Activated naive CD4-positive, alpha-beta T cell treated with anti-CD3 and anti-CD28 coated beads for 36 hours (primary cell): ENCODE measurements around the gene SLCO2B1. TPM values are rescaled to one million over a fixed set of nuclear protein-coding genes. Genes with fewer than 3 reads are reported as not detected.

Experiments used
- CTCF ChIA-PET: fragments of 350-600 bp; sonication (Branson Sonifier 250); formaldehyde crosslinking; loops from one replicate; lab custom pipeline; 2021; ENCODE audit warnings: antibody characterized with exemption; lab: Charles Lee
- DNase-seq: peaks from one replicate; pipeline ENCODE4 v3.0.0-alpha.2; 2020
- H3K27ac Mint-ChIP-seq: one replicate; pipeline ENCODE4 v1.8.0; 2021; ENCODE audit warnings: mild to moderate bottlenecking, mixed read lengths
- H3K27me3 Mint-ChIP-seq: one replicate; pipeline ENCODE4 v1.8.0; 2021; ENCODE audit warnings: low read depth, mixed read lengths
- H3K36me3 Mint-ChIP-seq: one replicate; pipeline ENCODE4 v1.8.0; 2021; ENCODE audit warnings: low read depth, mixed read lengths
- H3K4me1 Mint-ChIP-seq: one replicate; pipeline ENCODE4 v1.8.0; 2021; ENCODE audit warnings: low read depth, mixed read lengths
- H3K4me3 Mint-ChIP-seq: one replicate; pipeline ENCODE4 v1.8.0; 2021; ENCODE audit warnings: mild to moderate bottlenecking, moderate library complexity, mixed read lengths
- H3K9me3 Mint-ChIP-seq: one replicate; pipeline ENCODE4 v1.8.0; 2021; ENCODE audit warnings: mixed read lengths
- intact Hi-C: fragments of 100-400 bp; cut with micrococcal nuclease; formaldehyde crosslinking; loops from one replicate; pipeline ENCODE4 v1.15.1; 2023
- total RNA-seq, 2 experiments: library from RNA; stranded (reverse); gene quantifications; one replicate each; pipeline ENCODE4 v1.2.3, GENCODE V29; 2021

The SLCO2B1 gene
- total RNA-seq, 2 experiments from 2014 or later, result not detected

DNA sequence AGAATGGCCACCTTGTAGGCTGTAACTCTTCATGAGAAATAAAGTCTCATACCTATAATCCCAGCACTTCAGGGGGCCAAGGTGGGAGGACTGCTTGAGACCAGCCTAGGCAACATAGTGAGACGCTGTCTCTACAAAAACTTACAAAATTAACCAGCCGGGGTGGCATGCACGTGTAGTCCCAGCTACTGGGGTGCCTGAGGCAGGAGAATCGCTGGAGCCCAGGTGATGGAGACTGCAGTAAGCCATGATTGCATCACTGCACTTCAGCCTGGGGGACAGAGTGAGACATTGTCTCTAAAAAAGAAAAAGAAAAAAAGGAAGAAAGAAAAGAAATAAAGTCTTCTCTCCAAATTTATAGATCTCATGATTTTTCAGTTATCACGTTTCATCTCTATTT is 4.2 kb upstream of the SLCO2B1 start:
- H3K4me1 Mint-ChIP-seq, result peaks cover 22% of the 10 kb centered on the region
- no peaks in the 10 kb centered on the region for H3K9me3 Mint-ChIP-seq
- no peak for DNase-seq
- no peak overlapping the region for H3K4me3 Mint-ChIP-seq
- CTCF ChIA-PET, result interaction anchor here (0.7 to 16.1 kb wide), 8 partner anchors 10 to 215 kb away, joined by 3 to 445 read pairs (median 5); partner anchors contain the start of gene TPBGL
- no peaks in the 10 kb centered on the region for H3K36me3 Mint-ChIP-seq
- no peaks in the 10 kb centered on the region for H3K27me3 Mint-ChIP-seq
- H3K27ac Mint-ChIP-seq, result no peak overlapping the region
- intact Hi-C loops, result loop anchor here (10.0 kb wide), 1 partner anchor 378 kb away; the partner anchor contains the start of gene GDPD5

GRCh38 chr11:75147191-75147874 is 3.6 kb upstream of the SLCO2B1 start:
- no peak overlapping the region for H3K27ac Mint-ChIP-seq
- CTCF ChIA-PET, result interaction anchor here (0.9 to 16.1 kb wide), 6 partner anchors 10 to 128 kb away, joined by 3 to 445 read pairs (median 6); partner anchors contain the start of gene TPBGL
- DNase-seq, result no peak
- intact Hi-C loops, result loop anchor here (10.0 kb wide), 1 partner anchor 377 kb away; the partner anchor contains the start of gene GDPD5
- H3K27me3 Mint-ChIP-seq, result no peaks in the 10 kb centered on the region
- no peaks in the 10 kb centered on the region for H3K36me3 Mint-ChIP-seq
- H3K4me3 Mint-ChIP-seq, result no peak overlapping the region
- H3K4me1 Mint-ChIP-seq, result peaks cover 20% of the 10 kb centered on the region
- no peaks in the 10 kb centered on the region for H3K9me3 Mint-ChIP-seq

- H3K4me1 Mint-ChIP-seq, result peaks cover 14% of the 10 kb centered on the region
- no peaks in the 10 kb centered on the region for H3K27me3 Mint-ChIP-seq
- no peak overlapping the region for H3K4me3 Mint-ChIP-seq
- CTCF ChIA-PET, result interaction anchor here (1.4 to 16.1 kb wide), 3 partner anchors 53 to 97 kb away, joined by 5 to 445 read pairs (median 430); partner anchors contain the start of gene TPBGL
- H3K36me3 Mint-ChIP-seq, result no peaks in the 10 kb centered on the region
- intact Hi-C loops, result loop anchor here (10.0 kb wide), 1 partner anchor 377 kb away; the partner anchor contains the start of gene GDPD5
- no peaks in the 10 kb centered on the region for H3K9me3 Mint-ChIP-seq
- H3K27ac Mint-ChIP-seq, result no peak overlapping the region
- no peak for DNase-seq
These were observed 3.0 kb upstream of the SLCO2B1 start for GRCh38 chr11:75147875-75148263.

GRCh38 chr11:75148436-75148983 is 2.4 kb upstream of the SLCO2B1 start:
- no peaks in the 10 kb centered on the region for H3K36me3 Mint-ChIP-seq
- no peak for DNase-seq
- H3K4me1 Mint-ChIP-seq, result peaks cover 8% of the 10 kb centered on the region
- intact Hi-C loops, result loop anchor here (10.0 kb wide), 1 partner anchor 376 kb away; the partner anchor contains the start of gene GDPD5
- H3K4me3 Mint-ChIP-seq, result no peak overlapping the region
- H3K27me3 Mint-ChIP-seq, result no peaks in the 10 kb centered on the region
- H3K27ac Mint-ChIP-seq, result no peak overlapping the region
- CTCF ChIA-PET, result interaction anchor here (0.8 to 4.0 kb wide), 4 partner anchors 8 to 97 kb away, joined by 3 to 24 read pairs (median 8); no protein-coding TSS in a partner anchor
- no peaks in the 10 kb centered on the region for H3K9me3 Mint-ChIP-seq

- H3K36me3 Mint-ChIP-seq, result no peaks in the 10 kb centered on the region
- no peak overlapping the region for H3K4me3 Mint-ChIP-seq
- no peak for DNase-seq
- intact Hi-C loops, result loop anchor here (10.0 kb wide), 1 partner anchor 375 kb away; the partner anchor contains the start of gene GDPD5
- H3K27me3 Mint-ChIP-seq, result no peaks in the 10 kb centered on the region
- CTCF ChIA-PET, result interaction anchor here (0.6 to 4.0 kb wide), 4 partner anchors 9 to 55 kb away, joined by 3 to 24 read pairs (median 8); no protein-coding TSS in a partner anchor
- no peaks in the 10 kb centered on the region for H3K9me3 Mint-ChIP-seq
- no peaks in the 10 kb centered on the region for H3K4me1 Mint-ChIP-seq
- H3K27ac Mint-ChIP-seq, result no peak overlapping the region
These were observed 991 bp upstream of the SLCO2B1 start for GRCh38 chr11:75149766-75150465.

DNA sequence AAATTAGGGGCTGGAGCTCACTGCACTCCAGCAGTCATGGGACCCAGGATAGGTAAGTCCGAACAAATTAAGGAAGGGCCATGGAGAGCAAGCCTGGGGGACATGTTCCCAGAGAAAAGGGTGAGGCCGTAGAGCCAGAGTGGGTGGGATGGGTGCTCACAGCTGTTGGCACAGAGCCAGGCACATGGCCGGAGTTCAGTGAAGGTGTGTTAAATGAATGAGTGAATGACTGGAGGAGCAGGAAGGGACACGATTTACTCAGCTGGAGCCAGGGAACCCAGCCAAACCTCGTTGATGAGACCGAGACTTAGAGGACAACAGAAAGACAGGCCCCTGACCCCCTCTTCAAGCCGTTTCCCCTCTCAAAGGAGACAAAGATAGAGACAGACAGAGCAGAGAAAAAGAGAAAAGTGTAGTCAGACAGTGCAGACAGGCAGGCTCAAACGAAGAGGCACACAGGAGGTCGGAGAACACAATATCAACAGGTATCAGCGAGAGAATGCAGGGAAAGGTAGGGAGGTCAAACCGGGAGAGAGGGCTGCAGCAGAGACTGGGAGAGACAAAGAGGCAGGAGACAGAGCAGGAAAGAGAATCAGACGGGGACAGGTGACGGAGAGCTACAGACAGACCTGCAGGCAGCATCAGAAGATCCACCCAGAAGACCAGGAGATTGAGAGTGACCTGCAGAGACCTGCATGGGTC is 590 bp downstream of the SLCO2B1 start:
- intact Hi-C loops, result no loop called here
- Mint-ChIP-seq H3K27ac (no peak overlapping the region), H3K27me3 (no peaks in the 10 kb centered on the region), H3K4me1 (no peaks in the 10 kb centered on the region), H3K9me3 (no peaks in the 10 kb centered on the region), H3K36me3 (no peaks in the 10 kb centered on the region), H3K4me3 (no peak overlapping the region)
- CTCF ChIA-PET, result interaction anchor here (2.1 to 4.0 kb wide), 2 partner anchors 11 to 18 kb away, joined by 4 to 24 read pairs; no protein-coding TSS in a partner anchor
- no peak for DNase-seq

DNA sequence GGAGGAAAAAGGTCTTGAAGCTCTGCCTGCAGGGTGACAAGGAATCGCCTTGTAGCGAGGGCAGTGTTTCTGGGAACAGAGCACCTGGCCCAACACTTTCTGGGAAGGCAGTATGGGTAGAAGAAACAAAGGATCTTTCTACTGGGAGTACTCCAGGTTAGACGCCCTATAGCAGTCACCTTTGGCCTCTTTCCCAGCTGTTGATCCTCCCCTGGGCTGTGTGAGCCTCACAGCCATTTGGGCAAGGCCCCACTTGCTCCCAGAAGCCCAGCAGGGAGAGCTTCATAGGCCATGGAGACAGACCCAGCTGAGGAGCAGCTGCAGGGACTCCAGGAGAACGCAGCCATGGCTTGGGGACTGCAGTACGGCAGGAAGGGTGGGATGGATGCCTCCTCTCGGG is 1.2 kb downstream of the SLCO2B1 start:
- DNase-seq, result no peak
- no peaks in the 10 kb centered on the region for H3K36me3 Mint-ChIP-seq
- CTCF ChIA-PET, result interaction anchor here (4.0 kb wide), 1 partner anchor 11 kb away, joined by 24 read pairs; no protein-coding TSS in a partner anchor
- intact Hi-C loops, result no loop called here
- no peaks in the 10 kb centered on the region for H3K4me1 Mint-ChIP-seq
- no peaks in the 10 kb centered on the region for H3K9me3 Mint-ChIP-seq
- no peak overlapping the region for H3K27ac Mint-ChIP-seq
- no peak overlapping the region for H3K4me3 Mint-ChIP-seq
- H3K27me3 Mint-ChIP-seq, result no peaks in the 10 kb centered on the region

DNA sequence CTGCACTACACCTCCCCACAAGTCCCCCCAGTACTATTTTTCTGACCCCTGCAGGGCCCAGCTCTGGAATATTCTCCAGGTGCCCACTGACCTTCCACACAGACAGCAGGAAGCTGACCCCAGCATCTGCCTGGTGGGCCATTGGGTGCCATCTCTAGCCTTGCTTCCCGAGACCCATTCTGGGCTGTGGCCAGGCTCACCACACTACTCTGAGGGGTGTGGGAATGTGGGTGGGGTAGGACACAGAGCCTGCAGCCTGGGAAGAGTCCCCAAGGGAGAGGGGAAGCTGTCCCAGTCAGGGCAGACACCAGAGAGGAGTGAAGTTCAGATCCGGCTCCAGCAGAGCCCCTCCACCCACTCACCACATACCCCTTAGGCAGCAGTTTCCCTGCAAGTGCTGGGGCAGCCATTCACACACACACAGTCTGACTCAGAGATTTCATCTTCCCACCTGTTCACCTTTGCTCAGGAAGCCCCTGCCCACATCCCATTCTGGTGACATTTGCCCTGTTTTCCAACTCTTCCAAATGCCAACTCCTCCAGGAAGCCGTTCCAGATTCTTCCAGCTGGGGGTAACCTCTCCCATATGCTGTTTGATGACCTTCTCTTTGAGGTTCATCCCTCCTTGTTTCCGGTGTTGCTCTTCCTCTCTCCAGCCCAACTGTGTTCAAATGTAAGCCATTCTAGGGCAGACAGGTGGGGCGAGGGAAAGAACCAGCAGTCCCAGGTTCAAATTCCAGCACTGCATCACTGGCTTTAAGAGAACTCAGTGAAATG is 1.9 kb downstream of the SLCO2B1 start:
- Mint-ChIP-seq H3K4me1 (no peaks in the 10 kb centered on the region), H3K9me3 (no peaks in the 10 kb centered on the region), H3K4me3 (no peak overlapping the region), H3K36me3 (no peaks in the 10 kb centered on the region), H3K27me3 (no peaks in the 10 kb centered on the region), H3K27ac (no peak overlapping the region)
- intact Hi-C loops, result no loop called here
- no peak for DNase-seq
- CTCF ChIA-PET, result interaction anchor here (0.9 to 4.0 kb wide), 4 partner anchors 12 to 92 kb away, joined by 5 to 24 read pairs (median 6); no protein-coding TSS in a partner anchor

DNA sequence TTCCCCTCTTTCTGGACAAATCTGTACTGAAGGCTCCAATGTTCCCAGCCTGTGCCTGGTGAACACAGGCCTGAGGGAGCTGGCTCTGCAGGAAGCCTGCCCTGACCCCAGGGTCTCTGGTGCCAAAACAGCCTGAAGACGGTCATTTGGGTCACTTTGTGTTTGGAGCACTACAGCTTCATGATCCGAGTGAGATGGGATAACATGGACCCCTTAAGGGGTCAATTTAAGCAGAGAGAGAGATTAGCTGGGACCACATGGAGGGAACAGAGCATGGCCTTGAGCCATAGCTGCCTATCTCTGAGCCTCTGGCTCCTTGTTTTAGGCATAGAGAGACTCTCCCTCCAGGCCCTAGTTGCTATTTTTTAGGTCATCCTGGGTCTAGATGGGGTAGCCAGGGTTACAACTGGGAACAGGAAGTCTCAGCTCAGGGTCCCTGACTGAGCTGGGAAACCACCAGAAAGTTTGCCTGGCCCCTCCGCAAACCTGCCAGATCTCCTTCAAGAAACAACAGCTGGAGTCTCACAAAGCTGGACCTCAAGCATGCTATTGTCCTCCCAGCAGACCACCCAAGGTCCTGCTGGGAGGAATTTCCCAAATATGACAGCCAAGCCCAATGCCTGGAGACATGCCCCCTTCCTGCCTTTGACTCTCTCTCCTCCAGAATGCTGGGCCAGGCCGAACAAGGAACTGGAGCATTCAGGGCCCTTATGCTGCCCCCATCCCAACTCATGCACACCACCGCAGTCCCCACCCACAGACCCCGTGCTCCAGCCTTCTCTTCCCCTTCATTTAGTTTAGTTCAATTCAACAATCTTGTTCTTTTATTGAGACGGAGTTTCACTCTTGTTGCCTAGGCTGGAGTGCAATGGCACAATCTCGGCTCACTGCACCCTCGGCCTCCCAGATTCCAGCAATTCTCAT is 4.0 kb downstream of the SLCO2B1 start:
- no peak overlapping the region for H3K27ac Mint-ChIP-seq

More for the DNA sequence above, 4.0 kb downstream of the SLCO2B1 start:
- H3K4me1 Mint-ChIP-seq, result no peaks in the 10 kb centered on the region
- intact Hi-C loops, result no loop called here
- no peaks in the 10 kb centered on the region for H3K9me3 Mint-ChIP-seq
- DNase-seq, result no peak
- H3K36me3 Mint-ChIP-seq, result no peaks in the 10 kb centered on the region
- no peaks in the 10 kb centered on the region for H3K27me3 Mint-ChIP-seq
- CTCF ChIA-PET, result interaction anchor here (1.6 to 2.6 kb wide), 4 partner anchors 10 to 90 kb away, joined by 5 to 6 read pairs (median 6); no protein-coding TSS in a partner anchor
- no peak overlapping the region for H3K4me3 Mint-ChIP-seq
